Tibial nerve (tissue), 4 donors: ENCODE measurements around the gene ZNF229. TPM values are rescaled to one million over a fixed set of nuclear protein-coding genes. Genes with fewer than 3 reads are reported as not detected.
A peak's percentile ranks its signal among the peaks of the same experiment; 100 is the strongest.
"Not testable (repeated sequence)": the region's sequence is repeated elsewhere in the genome, so short reads cannot be mapped to it uniquely, and the experiment has no call there.

ENCODE experiments used
- DNase-seq, 2 donors: peaks; one replicate each; pipeline ENCODE4 v3.0.0-alpha.2; 2019; ENCODE audit warnings: low spot score in 2 of 2
- H3K27ac ChIP-seq, 4 donors: fragments of 200-600 bp; sonication (generic) in 3 of 4; one replicate each; pipeline ENCODE4 v1.5.1; 2017 to 2019; ENCODE audit warnings: mild to moderate bottlenecking in 1 of 4
- H3K27me3 ChIP-seq, 2 donors: fragments of 200-600 bp; sonication (generic) in 1 of 2; one replicate each; pipeline versions ENCODE4 v1.5.1 to v1.6.0; 2017 to 2019
- H3K36me3 ChIP-seq, 3 donors: fragments of 200-600 bp; sonication (generic); one replicate each; pipeline ENCODE4 v1.5.1; 2018 to 2019
- H3K4me1 ChIP-seq, 4 donors: fragments of 200-600 bp; sonication (generic) in 3 of 4; one replicate each; pipeline ENCODE4 v1.5.1; 2017 to 2019
- H3K4me3 ChIP-seq, 4 donors: fragments of 200-600 bp; sonication (generic) in 3 of 4; one replicate each; pipeline ENCODE4 v1.5.1; 2017 to 2019; ENCODE audit warnings: mild to moderate bottlenecking in 1 of 4, moderate library complexity in 1 of 4
- H3K9me3 ChIP-seq, 4 donors: fragments of 200-600 bp; sonication (generic) in 3 of 4; one replicate each; pipeline ENCODE4 v1.5.1; 2017 to 2019
- CTCF ChIP-seq, 5 experiments: fragments of 200-600 bp in 3 of 5; fragments of 450-650 bp in 2 of 5; sonication (generic) in 3 of 5; IDR thresholded peaks; one replicate each; pipeline ENCODE4 v1.5.1; 2016 to 2019; ENCODE audit warnings: antibody characterized with exemption in 5 of 5, mild to moderate bottlenecking in 3 of 5, moderate library complexity in 2 of 5
- EP300 ChIP-seq, 2 donors: sonication (generic); formaldehyde crosslinking; IDR thresholded peaks; one replicate each; pipeline ENCODE4 v1.6.1; 2017; ENCODE audit warnings: antibody characterized with exemption in 2 of 2, mild to moderate bottlenecking in 1 of 2
- POLR2A ChIP-seq, 2 donors: fragments of 450-650 bp; IDR thresholded peaks; one replicate each; pipeline ENCODE4 v1.6.1; 2017; ENCODE audit warnings: antibody characterized with exemption in 2 of 2, mild to moderate bottlenecking in 2 of 2, moderate library complexity in 2 of 2
- WGBS, 2 donors: methylation state at CpG; one replicate each; pipeline ENCODE4 v1.1.5; 2018; 5-methylcytosine and 5-hydroxymethylcytosine counted together
- total RNA-seq, 4 donors: library from RNA; depleted of rRNA; stranded (reverse); fragments of >200 nt; gene quantifications; one replicate each; pipeline ENCODE4 v1.1.0, GENCODE V29; 2016

Gene ZNF229
- 10 to 100 TPM in 1 of 4 donors, 1 to 10 TPM in 3; 2.0 to 29.5 (median 2.2) TPM for total RNA-seq

- Histone ChIP-seq H3K4me1 (peaks cover 0 to 12% (median 3%) of the 10 kb centered on the region in 4 donors), H3K27ac (peak within 1 kb of the TSS in 1 of 4 donors; percentile 28), H3K36me3 (peaks cover 0 to 38% (median 0%) of the 10 kb centered on the region in 3 donors), H3K4me3 (peak within 1 kb of the TSS; percentile 37 to 53 (median 46)), H3K9me3 (peaks cover 0 to 97% (median 7%) of the 10 kb centered on the region in 4 donors), H3K27me3 (no peaks in the 10 kb centered on the region)
- DNase-seq: peak; percentile 23 to 55
- WGBS, 2 donors: 3 to 5% methylated on average over 33 to 44 of the region's 45 CpGs
- TF ChIP-seq EP300 (IDR thresholded peaks at IDR 0.05) (peak in 1 of 2 donors; percentile 36), POLR2A (IDR thresholded peaks at IDR 0.05) (no peak), CTCF (IDR thresholded peaks at IDR 0.05) (no peak)
Observed at GRCh38 chr19:44447916-44448674, at the start of gene ZNF229. ZNF229 (minus strand) TSS chr19:44448472; CDS start chr19:44442847, 5,625 bp downstream.

GRCh38 chr19:44496711-44497110 is 48.4 kb upstream of the ZNF229 start:
- no peak for TF ChIP-seq EP300 (IDR thresholded peaks at IDR 0.05)
- TF ChIP-seq POLR2A (IDR thresholded peaks at IDR 0.05): no peak
- Histone ChIP-seq H3K9me3 (peaks cover 0 to 79% (median 31%) of the 10 kb centered on the region in 4 donors), H3K27me3 (no peaks in the 10 kb centered on the region), H3K4me3 (no peak overlapping the region), H3K27ac (no peak overlapping the region), H3K4me1 (peaks cover 0 to 22% (median 11%) of the 10 kb centered on the region in 4 donors), H3K36me3 (peaks cover 0 to 76% (median 50%) of the 10 kb centered on the region in 3 donors)
- DNase-seq: no peak
- WGBS, 2 donors: 100% methylated on average over 1 of the region's 1 CpG

GRCh38 chr19:44476559-44477408 is 28.5 kb upstream of the ZNF229 start:
- WGBS, 2 donors: 95 to 96% methylated on average over 7 of the region's 7 CpGs
- Histone ChIP-seq H3K4me3 (no peak overlapping the region), H3K36me3 (peaks cover 11 to 94% (median 48%) of the 10 kb centered on the region in 3 donors), H3K4me1 (no peaks in the 10 kb centered on the region), H3K9me3 (peaks cover 51 to 100% (median 86%) of the 10 kb centered on the region in 4 donors), H3K27me3 (no peaks in the 10 kb centered on the region), H3K27ac (no peak overlapping the region)
- TF ChIP-seq CTCF (IDR thresholded peaks at IDR 0.05): no peak
- no peak for TF ChIP-seq EP300 (IDR thresholded peaks at IDR 0.05)
- TF ChIP-seq POLR2A (IDR thresholded peaks at IDR 0.05): no peak
- no peak for DNase-seq

GRCh38 chr19:44468730-44469129 is 20.5 kb upstream of the ZNF229 start:
- H3K4me1 ChIP-seq, H3K27me3 ChIP-seq, H3K27ac ChIP-seq, H3K4me3 ChIP-seq, DNase-seq: not testable (repeated sequence)
- 72 to 81% methylated on average over 5 of the region's 5 CpGs for WGBS, 2 donors
- peaks cover 0 to 23% (median 0%) of the 10 kb centered on the region in 3 donors for H3K36me3 ChIP-seq
- H3K9me3 ChIP-seq: peaks cover 5 to 100% (median 29%) of the 10 kb centered on the region in 4 donors

GRCh38 chr19:44462600-44463286 is 14.5 kb upstream of the ZNF229 start:
- not testable (repeated sequence) for DNase-seq, H3K27me3 ChIP-seq, H3K36me3 ChIP-seq, H3K27ac ChIP-seq, H3K4me3 ChIP-seq, H3K4me1 ChIP-seq
- 49 to 54% methylated on average over 3 of the region's 3 CpGs for WGBS, 2 donors
- peaks cover 0 to 94% (median 10%) of the 10 kb centered on the region in 4 donors for H3K9me3 ChIP-seq

- H3K4me1 ChIP-seq, H3K4me3 ChIP-seq, DNase-seq, H3K27ac ChIP-seq, H3K27me3 ChIP-seq, H3K36me3 ChIP-seq: not testable (repeated sequence)
- peaks cover 0 to 98% (median 1%) of the 10 kb centered on the region in 4 donors for H3K9me3 ChIP-seq
- WGBS, 2 donors: 67 to 77% methylated on average over 3 to 4 of the region's 13 CpGs
Observed at GRCh38 chr19:44456016-44456415, 7.7 kb upstream of the ZNF229 start.
